Measurements from ENCODE around the gene ZNF536. TPM values are rescaled to one million over a fixed set of nuclear protein-coding genes. Genes with fewer than 3 reads are reported as not detected.

Gene ZNF536
- polyA plus RNA-seq, 3 donors = 0.06 to 0.11 (median 0.07) TPM

DNA sequence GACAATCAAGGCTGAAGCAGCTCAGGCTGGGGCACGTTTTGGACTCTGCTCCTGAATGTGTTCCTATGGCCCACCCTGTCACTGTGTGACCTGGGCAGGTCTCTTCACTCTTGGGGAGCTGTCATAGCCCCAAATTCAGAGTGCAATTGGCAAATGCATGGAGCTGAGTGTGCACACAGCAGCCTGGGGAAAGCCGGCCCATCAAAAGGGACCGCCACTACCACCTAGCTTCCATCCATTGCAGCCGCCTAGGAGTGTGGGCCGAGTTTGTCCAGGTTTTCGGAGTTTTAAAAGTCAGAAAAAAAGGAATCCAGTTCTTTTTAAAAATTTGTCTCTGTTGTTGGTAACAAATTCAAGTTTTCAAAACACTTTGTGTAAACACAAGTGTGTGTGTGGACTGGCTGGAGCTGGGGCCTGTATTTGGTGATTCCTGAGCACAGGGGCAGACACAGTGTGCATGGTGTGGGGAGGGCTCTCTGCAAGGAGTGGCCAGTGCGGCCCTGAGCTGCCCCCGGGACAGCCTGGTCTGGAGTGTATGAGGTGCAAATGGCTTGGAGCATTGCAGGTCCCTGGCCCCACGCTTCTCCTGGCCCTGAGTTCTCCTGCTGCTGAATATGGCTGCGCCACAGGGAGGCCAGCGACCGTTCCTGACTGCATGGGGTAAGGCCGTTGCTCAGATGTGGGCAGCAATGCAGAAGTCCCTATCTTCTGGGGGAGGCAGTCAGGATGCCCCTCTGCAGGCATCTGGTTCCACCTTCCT, 13.2 kb upstream of the ZNF536 start:
- no peak overlapping the region for H3K27ac ChIP-seq (ENCODE audit: low read depth, low read length)
- WGBS, 3 donors = 73 to 81% (median 77%) methylated on average over 13 of the region's 13 CpGs

DNA sequence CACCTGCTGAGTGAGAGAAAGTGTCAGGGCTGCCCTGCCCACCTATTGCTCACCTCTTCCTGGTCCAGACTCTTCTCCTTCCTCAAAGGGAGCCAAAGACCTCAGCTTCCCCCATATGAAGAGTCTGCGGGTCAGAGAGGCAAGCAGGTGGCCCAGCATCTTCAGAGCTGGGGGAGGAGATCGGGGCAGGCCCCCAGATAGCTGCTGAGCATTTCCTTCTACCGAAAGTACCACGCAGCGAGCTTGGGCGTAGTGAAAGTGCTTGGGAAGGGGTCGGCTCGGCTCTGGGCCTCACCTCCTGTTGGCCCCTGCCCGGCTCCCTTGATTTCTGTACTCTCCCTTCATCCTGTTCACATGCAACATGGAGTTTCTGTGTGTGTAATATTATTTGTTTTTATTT, 12.2 kb upstream of the ZNF536 start:
- H3K27ac ChIP-seq (ENCODE audit: low read depth, low read length) = no peak overlapping the region
- WGBS, 3 donors = 77 to 86% (median 78%) methylated on average over 9 of the region's 9 CpGs

DNA sequence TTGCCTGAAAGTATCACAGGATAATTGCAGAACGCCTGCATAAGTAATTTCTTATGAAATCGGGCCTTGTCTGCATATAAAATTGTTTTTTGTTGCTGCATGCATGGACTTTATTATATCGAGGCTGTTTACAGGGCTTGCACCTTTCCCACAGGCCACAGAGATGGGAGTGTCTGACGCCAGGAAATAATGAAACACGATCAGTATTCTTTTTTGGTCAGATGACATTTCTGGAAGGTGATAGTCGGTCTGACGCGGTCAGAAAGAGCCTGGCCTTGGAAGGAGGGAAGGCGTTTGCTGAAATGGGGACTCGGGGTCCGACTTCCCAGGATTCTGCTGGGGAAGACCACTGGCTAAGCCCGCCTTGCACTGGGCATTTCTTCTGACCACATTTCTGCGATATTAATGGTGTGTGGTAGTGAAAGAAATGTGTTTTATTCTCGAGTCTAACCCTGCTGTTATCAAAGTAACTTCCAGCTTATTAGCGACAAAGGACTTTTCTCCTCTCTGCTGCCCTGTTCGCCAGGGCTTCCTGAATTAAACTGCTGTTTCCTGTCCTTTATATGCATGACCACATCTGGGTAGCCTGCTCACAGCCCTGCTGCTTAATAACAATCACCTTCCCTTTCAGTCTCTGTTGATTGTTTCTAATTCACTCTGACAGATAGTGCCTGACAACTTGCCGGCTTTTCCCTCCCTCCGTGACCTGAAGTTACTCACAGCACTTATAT, 11.6 kb upstream of the ZNF536 start:
- H3K27ac ChIP-seq (ENCODE audit: low read depth, low read length) = no peak overlapping the region
- WGBS, 3 donors = 33 to 53% (median 36%) methylated on average over 18 of the region's 18 CpGs

DNA sequence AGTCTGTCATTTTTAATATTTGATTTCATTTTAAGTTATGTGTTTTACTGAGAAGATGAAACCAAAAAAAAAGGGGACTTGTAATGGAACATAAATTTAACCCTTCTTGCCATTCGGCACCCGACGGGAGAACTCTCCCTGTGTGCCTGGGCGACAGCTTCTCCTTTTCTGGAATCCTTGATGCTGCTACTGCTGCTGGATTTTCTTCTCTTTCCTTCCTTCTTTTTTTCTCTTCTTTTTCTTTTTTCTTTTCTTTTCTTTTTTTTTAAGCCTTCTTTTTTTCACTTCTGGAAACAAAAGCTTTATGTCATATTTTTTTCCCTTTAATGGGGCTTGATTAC, 11.1 kb upstream of the ZNF536 start:
- WGBS, 3 donors = 39 to 85% (median 44%) methylated on average over 4 of the region's 4 CpGs
- no peak overlapping the region for H3K27ac ChIP-seq (ENCODE audit: low read depth, low read length)

DNA sequence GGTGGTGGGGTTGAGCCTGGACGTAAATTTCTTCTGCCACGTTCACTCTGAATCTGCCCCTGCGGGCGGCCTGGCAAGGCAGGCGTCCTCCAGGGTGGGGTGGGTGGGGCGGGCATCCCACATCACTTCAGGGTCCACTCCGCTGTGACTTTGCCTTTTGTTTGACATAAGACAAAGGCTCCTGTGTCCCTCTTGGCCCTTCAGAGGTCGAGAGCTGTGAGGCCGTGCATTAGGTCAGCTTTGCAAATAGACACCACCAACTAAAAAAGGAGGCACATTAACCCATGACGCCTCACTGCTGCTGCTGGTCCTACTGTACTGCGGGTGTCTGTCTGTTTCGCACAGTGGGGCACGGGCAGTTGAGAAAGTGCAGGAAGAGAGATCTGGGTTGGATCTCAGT, 10.5 kb upstream of the ZNF536 start:
- no peak overlapping the region for H3K27ac ChIP-seq (ENCODE audit: low read depth, low read length)
- 74 to 93% (median 91%) methylated on average over 13 of the region's 13 CpGs for WGBS, 3 donors

DNA sequence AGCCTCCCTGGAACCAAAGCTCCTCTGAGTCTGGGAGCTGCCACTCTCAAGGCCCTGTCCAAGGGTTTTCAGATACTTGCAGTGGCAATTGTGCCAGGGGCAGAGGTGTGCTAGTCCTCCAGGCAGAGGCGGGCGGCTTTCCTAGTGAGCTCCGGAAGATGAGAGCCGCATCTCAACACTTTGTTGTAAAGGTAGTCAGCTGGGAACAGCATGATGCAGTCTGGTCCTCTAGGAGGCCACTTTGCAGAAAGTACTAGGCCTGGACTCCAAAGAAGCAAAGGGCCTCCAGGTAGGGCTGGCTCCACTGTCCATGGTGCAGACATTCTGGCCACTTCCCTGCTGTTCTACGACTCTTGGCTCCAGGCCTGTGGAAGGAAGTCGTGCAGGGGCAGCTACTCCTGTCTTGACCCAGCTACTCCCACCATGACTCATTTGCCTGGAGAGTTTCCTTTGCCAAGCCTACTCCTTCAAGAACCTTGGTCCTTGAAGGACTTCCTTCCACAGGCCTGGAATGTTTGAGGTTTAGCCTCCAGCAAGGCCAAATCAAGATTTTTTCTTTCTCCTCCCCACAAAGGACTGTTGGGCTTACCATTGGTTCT, 9.9 kb upstream of the ZNF536 start:
- H3K27ac ChIP-seq (ENCODE audit: low read depth, low read length) = no peak overlapping the region
- 73 to 88% (median 74%) methylated on average over 6 of the region's 6 CpGs for WGBS, 3 donors

DNA sequence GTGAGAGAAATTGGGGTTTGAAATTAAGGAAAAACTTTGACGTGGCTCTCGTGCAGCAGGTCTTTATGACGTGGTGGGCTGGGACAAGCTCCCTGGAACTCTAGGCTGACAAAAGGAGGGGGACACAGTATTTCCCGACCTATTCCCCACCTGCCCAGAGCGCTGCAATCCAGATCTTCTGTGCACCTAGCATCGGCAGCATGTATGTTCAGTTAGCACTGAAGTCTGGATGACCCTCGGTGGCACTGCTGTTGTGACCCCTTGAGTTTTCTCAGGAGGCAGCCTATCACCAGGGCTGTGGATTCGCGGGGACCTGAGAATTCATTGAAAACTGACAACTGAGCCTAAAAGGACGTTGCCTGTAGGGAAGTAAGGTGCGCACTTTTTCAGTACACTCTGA, 9.1 kb upstream of the ZNF536 start:
- WGBS, 3 donors = 88 to 94% (median 91%) methylated on average over 11 of the region's 11 CpGs
- H3K27ac ChIP-seq (ENCODE audit: low read depth, low read length) = no peak overlapping the region

DNA sequence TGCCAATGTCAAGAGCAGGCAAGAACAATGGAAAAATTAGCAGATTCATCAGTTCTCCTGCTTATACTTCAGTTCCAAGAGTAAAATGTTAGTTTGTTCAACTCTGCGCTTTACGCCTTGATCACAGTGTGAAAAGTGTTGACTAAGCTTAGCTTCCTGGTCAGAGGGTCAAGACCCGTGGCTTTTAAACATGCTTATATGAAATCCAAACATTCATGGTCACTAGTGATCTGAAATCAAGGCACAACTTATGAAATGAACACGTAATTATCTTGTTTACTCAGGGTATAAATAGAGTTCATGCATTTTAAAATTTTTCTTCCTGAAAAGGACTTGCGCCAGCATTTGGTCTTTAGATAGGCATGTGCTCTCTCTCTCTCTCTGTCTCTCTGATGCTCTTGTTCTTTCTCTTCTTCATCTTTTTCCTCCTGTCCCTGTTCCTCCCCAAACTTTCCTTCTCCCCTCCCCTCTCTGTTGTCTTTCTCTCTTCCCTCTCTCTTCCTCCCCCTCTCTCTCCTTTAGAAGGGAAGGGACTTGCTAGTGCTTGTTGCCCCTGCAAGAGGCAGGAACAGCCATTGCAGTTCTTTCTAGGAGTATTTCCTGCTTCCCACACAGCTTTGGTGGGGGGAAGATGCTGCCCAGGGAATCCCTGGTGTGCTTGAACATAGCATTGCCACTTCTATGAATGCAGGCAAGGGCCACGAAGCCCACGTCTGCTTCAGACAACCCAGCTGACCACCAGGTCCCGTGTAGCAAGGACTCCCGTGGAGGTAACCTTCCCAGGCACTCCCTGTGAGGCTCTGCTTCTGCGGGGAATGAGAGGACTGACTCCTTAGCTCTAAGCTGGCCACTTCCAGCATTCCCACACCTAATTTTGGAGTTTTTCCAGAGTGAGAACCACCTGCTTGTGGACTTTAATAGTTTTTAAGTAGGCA, 7.1 kb upstream of the ZNF536 start:
- H3K27ac ChIP-seq (ENCODE audit: low read depth, low read length) = no peak overlapping the region
- 59 to 67% (median 66%) methylated on average over 10 of the region's 10 CpGs for WGBS, 3 donors

DNA sequence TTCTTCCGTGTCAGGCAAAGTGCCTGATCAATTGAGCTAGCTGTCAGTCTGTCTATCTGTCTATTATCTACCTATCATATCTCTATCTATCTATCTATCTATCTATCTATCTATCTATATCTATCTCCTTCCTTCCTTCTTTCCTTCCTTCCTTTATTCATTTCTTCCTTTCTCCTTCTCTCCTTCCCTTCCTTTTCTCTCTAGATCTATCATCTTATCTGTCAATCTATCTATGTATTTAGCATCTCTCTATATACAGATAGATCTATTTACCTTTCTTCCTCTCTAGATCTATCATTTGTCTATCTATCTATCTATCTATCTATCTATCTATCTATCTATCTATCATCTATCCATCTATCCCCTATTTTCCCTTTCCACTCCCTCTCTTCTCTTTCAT, 5.9 kb upstream of the ZNF536 start:
- WGBS, 3 donors = 0 to 14% (median 0%) methylated on average over 1 of the region's 1 CpG
- no peak overlapping the region for H3K27ac ChIP-seq (ENCODE audit: low read depth, low read length)

DNA sequence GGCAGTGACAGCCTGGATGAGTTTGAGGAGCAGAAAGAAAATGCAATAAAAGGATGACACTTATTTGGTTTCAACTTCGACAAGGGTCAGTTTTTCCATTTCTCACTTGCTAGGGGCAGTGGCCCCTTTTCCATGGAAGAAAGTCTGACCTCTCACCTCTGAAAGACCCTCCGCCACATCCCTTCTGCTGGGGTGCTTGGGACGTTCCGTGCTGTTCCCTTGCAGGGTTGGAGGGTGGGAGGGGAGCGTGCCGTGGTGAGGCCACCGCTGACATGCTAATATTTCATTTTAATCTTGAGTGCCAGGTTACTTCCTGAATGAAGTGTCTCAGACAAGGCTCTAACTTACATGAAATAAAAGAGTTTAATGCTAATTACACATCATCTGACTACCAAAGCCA, 5.2 kb upstream of the ZNF536 start:
- WGBS, 3 donors = 30 to 68% (median 33%) methylated on average over 7 of the region's 7 CpGs
- no peak overlapping the region for H3K27ac ChIP-seq (ENCODE audit: low read depth, low read length)

DNA sequence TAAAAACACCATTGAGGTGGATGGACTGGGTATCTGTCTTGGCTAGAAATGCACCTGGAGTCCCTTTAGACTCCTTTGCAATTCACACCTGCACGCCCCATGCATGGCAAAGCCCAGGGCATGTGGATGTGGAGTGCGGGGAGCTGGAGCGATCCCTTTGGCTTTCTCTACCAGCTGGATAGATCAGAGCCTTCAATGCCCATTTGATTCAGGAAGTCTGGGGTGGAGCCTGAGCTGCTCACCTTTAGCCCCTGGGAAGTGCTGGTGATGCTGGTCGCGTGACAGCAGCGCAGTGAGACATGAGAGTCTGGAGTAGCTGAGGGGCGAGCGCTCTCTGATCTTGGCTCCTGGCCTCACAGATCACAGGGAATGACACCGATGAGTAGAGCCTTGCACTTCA, 4.8 kb upstream of the ZNF536 start:
- WGBS, 3 donors = 83 to 93% (median 92%) methylated on average over 9 of the region's 9 CpGs
- no peak overlapping the region for H3K27ac ChIP-seq (ENCODE audit: low read depth, low read length)

DNA sequence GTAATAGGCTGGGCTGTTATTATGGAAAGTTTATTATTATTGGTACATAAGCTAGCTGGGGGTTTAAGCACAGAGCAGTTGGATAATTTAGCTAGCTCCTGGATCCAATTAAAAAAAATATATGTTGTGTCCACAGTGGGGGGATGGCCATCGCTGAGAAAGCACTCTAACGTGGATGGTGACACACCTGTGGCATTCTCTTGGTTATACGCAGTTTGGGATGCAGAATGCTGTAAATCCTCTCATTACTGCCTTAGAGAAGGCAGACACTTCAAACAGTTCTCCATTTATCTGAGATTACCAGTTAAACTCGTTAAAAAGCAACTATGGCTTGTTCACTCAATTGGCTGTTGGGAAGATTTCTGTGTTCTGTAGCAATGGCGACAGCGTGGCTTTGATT, 2.4 kb upstream of the ZNF536 start:
- H3K27ac ChIP-seq (ENCODE audit: low read depth, low read length) = no peak overlapping the region
- WGBS, 3 donors = 71 to 83% (median 73%) methylated on average over 6 of the region's 6 CpGs

DNA sequence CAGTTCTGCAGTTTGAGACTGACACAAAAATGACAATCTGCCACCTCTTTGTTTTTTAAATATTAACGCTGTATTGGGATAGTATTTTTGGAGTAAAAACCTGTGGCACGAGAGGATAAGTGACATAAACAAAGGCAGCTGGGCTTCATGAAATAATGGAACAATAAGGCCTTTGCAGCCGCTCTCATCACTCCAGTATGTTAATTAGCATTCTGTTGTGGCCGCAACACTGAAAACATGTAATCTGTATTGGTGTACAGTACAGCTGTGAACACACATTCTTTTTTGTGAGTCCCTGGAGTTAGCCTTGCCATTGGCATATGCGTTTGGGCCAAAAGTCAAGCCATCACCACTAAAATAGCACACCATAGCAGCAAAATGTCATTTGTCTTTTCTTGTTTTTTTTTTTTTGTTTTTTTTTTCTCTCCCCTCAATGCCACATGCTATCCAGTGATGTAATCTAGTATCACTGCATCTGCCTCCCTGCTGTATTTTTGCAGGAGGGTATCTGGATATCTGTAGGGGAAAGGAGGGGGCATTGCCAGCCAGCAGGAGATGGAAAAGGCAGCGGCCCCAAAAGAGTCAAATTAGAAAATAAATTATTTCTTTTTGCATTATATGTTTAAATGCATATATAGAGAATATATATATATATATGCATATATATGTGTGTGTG, 885 bp upstream of the ZNF536 start:
- 83 to 85% (median 85%) methylated on average over 6 of the region's 6 CpGs for WGBS, 3 donors
- H3K27ac ChIP-seq (ENCODE audit: low read depth, low read length) = no peak overlapping the region

DNA sequence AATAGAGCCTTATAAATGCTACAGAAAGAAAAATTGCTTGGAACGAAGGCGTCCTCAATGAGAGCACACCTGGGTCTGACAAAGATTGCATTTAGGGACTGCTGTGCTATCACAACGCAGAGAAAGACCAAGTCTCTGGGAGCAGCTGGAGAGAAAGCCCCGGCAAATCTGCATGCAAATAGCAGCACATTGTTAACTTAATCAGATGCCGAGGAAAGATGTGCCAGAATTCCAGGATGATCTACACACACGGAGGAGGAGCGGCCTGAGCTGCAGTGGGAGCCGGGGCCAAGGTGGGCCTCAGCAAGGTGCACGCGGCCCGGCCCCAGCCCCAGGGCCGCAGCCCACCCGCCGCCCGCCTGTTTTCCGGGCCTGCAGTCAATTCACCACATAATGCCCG, 1.4 kb downstream of the ZNF536 start:
- 25 to 55% (median 33%) methylated on average over 17 of the region's 17 CpGs for WGBS, 3 donors
- H3K27ac ChIP-seq (ENCODE audit: low read depth, low read length) = no peak overlapping the region

DNA sequence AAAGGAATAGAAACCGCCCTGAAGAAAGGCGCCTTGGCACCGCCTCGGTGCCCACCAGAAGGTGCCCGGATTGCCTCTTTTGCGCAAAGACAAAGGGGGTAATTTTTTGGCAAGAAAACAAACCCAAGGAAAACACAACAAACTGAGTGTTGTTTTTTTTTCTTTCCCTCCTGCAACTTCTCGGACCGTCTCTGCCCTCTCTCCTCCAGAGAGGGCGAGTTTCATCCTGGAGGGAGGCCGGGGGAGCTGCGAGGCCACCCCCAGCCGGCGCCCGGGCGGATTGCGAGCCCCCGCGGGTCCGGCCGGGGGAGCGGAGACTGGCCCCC, 2.3 kb downstream of the ZNF536 start:
- H3K27ac ChIP-seq (ENCODE audit: low read depth, low read length) = no peak overlapping the region
- 6 to 20% (median 10%) methylated on average over 11 to 21 of the region's 21 CpGs for WGBS, 3 donors

DNA sequence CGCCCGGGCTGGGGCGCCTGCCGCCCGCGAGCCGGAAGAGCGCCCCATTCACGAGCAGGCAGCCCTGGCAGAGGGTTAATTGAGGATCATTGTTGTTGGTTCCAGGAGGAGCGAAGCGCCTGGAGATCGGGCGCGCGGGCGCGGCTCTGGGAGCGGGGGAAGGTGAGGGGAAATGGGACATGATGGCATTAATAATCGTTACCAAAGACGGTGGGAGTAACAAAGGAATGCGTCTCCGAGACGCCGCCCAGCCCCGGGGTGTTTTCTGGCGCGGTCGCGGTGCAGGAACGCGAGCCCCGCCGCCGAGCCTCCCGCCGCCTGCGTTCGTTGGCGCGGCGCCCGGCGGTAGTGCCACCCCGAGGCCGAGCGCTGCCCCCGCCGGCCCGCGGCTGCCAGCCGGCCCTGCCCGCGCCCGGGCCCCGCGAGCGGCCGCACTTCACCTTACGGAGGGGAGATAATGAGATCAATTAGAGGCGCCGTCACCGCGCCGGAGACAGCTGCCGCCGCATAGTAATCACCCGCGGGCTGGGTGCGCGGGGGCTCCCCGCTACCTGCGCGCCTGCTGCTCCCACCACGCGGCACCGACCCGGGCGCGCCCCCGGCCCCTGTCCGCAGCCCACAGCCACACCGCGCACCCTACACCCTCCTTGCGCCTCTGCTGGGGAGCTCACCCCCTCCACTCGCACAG, 2.8 kb downstream of the ZNF536 start:
- H3K27ac ChIP-seq (ENCODE audit: low read depth, low read length) = no peak overlapping the region
- 1 to 2% (median 1%) methylated on average over 52 to 85 of the region's 85 CpGs for WGBS, 3 donors

DNA sequence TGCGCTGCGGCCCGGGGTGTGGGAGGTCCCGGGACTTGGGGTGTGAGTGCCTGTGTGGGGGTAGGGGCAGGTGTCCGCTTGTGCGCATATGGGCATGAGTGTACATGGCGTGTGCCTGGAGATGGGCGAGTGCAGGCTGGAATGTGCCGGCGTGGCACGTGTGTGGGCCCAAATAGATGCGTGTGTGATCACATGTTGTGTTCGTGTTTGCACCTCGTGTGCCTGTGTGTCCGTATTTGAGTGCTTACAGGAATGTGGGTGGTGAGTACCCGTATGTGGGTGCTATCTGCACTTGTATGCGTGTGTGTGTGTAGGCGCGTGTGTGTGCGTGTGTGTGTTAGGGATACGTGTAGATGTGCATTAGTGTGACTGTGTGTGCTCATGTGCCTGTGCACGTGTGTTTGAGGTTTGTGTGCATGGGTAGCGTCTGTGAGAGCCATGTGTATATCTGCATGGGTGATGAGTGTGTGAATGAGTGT, 3.4 kb downstream of the ZNF536 start:
- 55 to 61% (median 57%) methylated on average over 23 of the region's 23 CpGs for WGBS, 3 donors
- H3K27ac ChIP-seq (ENCODE audit: low read depth, low read length) = no peak overlapping the region

DNA sequence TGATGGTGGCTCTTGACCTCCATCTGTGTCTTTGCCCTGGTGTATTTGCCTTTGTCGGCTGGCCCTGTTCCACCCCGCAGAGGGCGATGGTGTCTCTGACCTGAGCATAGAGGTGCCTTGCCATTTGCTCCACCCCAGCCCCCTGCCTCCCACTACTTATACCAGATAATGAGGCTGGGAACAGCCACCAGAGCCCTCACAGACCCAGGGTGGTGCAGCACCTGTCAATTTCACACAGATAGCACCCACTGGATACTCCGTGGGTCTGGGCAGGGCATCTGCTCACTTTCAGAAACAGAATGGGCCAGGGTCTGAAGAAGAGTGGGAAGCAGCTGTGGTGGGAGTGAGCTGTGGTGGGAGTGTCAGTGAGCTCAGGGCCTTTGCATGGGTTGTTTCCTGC, 4.1 kb downstream of the ZNF536 start:
- WGBS, 3 donors = 36 to 73% (median 64%) methylated on average over 4 of the region's 4 CpGs
- H3K27ac ChIP-seq (ENCODE audit: low read depth, low read length) = no peak overlapping the region

Data from adipose tissue (tissue), 3 donors.